ENCODE results near the gene MIOS. TPM values are rescaled to one million over a fixed set of nuclear protein-coding genes. Genes with fewer than 3 reads are reported as not detected.

MIOS gene
- total and polyA plus RNA-seq, 2 of the 4 experiments (the other 2 are of a cell fraction): 10.6 to 32.4 TPM

GRCh38 chr7:7519528-7519927 lies 47.2 kb upstream of the MIOS start:
- dilution Hi-C loops (cut with HindIII; ENCODE audit: low sequenced_read_pairs, unreplicated experiment): no loop called here
- CTCF ChIA-PET: interaction anchor here (0.5 kb wide), 1 partner anchor 277 kb away, joined by 4 read pairs; no protein-coding TSS in a partner anchor
- in situ Hi-C loops (cut with MboI; ENCODE audit: low sequenced_read_pairs): no loop called here
- Histone ChIP-seq H3K18ac (ENCODE audit: low read depth, low read length) (no peak overlapping the region), H3K23ac (ENCODE audit: low read depth, low read length) (no peak overlapping the region), H3K4me1 (ENCODE audit: control insufficient read depth, insufficient read depth, low read length) (peaks cover 2% of the 10 kb centered on the region; the same call in 1 of the 2 replicates), H2AFZ (replicated peaks; ENCODE audit: low read length, poor library complexity) (no peak overlapping the region), H4K91ac (ENCODE audit: insufficient read depth, low read depth, low read length) (no peak overlapping the region), H2AK9ac (replicated peaks; ENCODE audit: low read depth, low read length, poor library complexity) (no peak overlapping the region), H3K36me3 (ENCODE audit: control insufficient read depth, insufficient read depth, low read length) (no peaks in the 10 kb centered on the region), H3K27ac (ENCODE audit: insufficient read depth, low read length) (no peak overlapping the region), H2BK15ac (ENCODE audit: low read depth, low read length) (no peak overlapping the region), H2AK5ac (ENCODE audit: low read depth, low read length) (no peak overlapping the region), H3K9me3 (ENCODE audit: control insufficient read depth, insufficient read depth, low read length) (no peaks in the 10 kb centered on the region), H3K4me3 (ENCODE audit: insufficient read depth, low read depth, low read length) (no peak overlapping the region), H3K27me3 (ENCODE audit: control insufficient read depth, insufficient read depth, low read length) (no peaks in the 10 kb centered on the region), H3K56ac (ENCODE audit: extremely low read depth, insufficient read depth, low read length) (no peak overlapping the region), H4K5ac (ENCODE audit: low read depth, low read length) (no peak overlapping the region), H3K4me2 (ENCODE audit: low read depth, low read length) (no peak overlapping the region), H3K4ac (ENCODE audit: low read depth, low read length) (no peak overlapping the region), H2BK120ac (ENCODE audit: low read depth, low read length) (no peak overlapping the region), H3K9ac (ENCODE audit: low read depth, low read length) (no peak overlapping the region), H4K8ac (ENCODE audit: low read depth in 2 of 2, low read length in 2 of 2) (no peak overlapping the region), H2BK5ac (ENCODE audit: low read depth, low read length, poor library complexity, severe bottlenecking) (no peak overlapping the region), H3K79me1 (ENCODE audit: low read depth in 1 of 2, low read length in 2 of 2) (no peaks in the 10 kb centered on the region), H3K9me1 (ENCODE audit: insufficient read depth, low read length) (no peaks in the 10 kb centered on the region), H4K20me1 (ENCODE audit: insufficient read depth, low read length) (no peaks in the 10 kb centered on the region), H3K14ac (replicated peaks; ENCODE audit: low read depth, low read length) (no peak overlapping the region), H2BK20ac (ENCODE audit: low read depth, low read length) (no peak overlapping the region)
- intact Hi-C loops (cut with micrococcal nuclease): no loop called here
- TF ChIP-seq RFX5 (IDR thresholded peaks at IDR 0.05; ENCODE audit: low read depth, low read length) (no peak), CEBPB (IDR thresholded peaks at IDR 0.05; ENCODE audit: low read depth, low read length) (no peak), RCOR1 (IDR thresholded peaks at IDR 0.05; ENCODE audit: insufficient replicate concordance, low read length) (no peak), MAFK (IDR thresholded peaks at IDR 0.05; ENCODE audit: low read depth, low read length) (no peak), MXI1 (IDR thresholded peaks at IDR 0.05; ENCODE audit: borderline replicate concordance, low read depth, low read length) (no peak), NFE2L2 (IDR thresholded peaks at IDR 0.05; ENCODE audit: low read depth, low read length) (no peak), SMC3 (IDR thresholded peaks at IDR 0.05; ENCODE audit: low read depth, low read length) (no peak), BHLHE40 (IDR thresholded peaks at IDR 0.05; ENCODE audit: low read depth, low read length) (no peak), MAZ (IDR thresholded peaks at IDR 0.05; ENCODE audit: borderline replicate concordance, low read depth, low read length) (no peak), ELK1 (IDR thresholded peaks at IDR 0.05; ENCODE audit: borderline replicate concordance, low read depth, low read length) (no peak), POLR2A (IDR thresholded peaks at IDR 0.05; ENCODE audit: low read depth, low read length) (no peak), FOS (IDR thresholded peaks at IDR 0.05; ENCODE audit: low read depth, low read length) (no peak), RAD21 (IDR thresholded peaks at IDR 0.05; ENCODE audit: low read length) (no peak), CHD1 (IDR thresholded peaks at IDR 0.05; ENCODE audit: low read depth, low read length) (no peak)
- TF ChIP-seq, protein P1, sequence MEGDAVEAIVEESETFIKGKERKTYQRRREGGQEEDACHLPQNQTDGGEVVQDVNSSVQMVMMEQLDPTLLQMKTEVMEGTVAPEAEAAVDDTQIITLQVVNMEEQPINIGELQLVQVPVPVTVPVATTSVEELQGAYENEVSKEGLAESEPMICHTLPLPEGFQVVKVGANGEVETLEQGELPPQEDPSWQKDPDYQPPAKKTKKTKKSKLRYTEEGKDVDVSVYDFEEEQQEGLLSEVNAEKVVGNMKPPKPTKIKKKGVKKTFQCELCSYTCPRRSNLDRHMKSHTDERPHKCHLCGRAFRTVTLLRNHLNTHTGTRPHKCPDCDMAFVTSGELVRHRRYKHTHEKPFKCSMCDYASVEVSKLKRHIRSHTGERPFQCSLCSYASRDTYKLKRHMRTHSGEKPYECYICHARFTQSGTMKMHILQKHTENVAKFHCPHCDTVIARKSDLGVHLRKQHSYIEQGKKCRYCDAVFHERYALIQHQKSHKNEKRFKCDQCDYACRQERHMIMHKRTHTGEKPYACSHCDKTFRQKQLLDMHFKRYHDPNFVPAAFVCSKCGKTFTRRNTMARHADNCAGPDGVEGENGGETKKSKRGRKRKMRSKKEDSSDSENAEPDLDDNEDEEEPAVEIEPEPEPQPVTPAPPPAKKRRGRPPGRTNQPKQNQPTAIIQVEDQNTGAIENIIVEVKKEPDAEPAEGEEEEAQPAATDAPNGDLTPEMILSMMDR (conservative IDR thresholded peaks at IDR 0.05; ENCODE audit: low read depth, low read length): no peak
- TF ChIP-seq, protein P2, sequence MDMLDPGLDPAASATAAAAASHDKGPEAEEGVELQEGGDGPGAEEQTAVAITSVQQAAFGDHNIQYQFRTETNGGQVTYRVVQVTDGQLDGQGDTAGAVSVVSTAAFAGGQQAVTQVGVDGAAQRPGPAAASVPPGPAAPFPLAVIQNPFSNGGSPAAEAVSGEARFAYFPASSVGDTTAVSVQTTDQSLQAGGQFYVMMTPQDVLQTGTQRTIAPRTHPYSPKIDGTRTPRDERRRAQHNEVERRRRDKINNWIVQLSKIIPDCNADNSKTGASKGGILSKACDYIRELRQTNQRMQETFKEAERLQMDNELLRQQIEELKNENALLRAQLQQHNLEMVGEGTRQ (IDR thresholded peaks at IDR 0.05; ENCODE audit: low read depth, low read length): no peak
- DNase-seq (no peak), ATAC-seq (ENCODE audit: low read depth) (no peak)
- no CpG with 5 or more reads among the region's 2 CpGs for WGBS, 2 experiments (ENCODE audit: extremely low coverage in 2 of 2, insufficient read length in 1 of 2)
- POLR2A ChIA-PET (ENCODE audit: unreplicated experiment): no interaction called here
- BruUV-seq (replicated peaks): no TSS peak
